HG03378 (cell line): ENCODE results near the gene MAP3K14.

Source experiments
- ATAC-seq: cut with Tn5 transposase; IDR thresholded peaks from one replicate; pipeline ENCODE4 v1.9.1; 2021; ENCODE audit warnings: mild to moderate bottlenecking, moderate library complexity; ENCODE audit not compliant: unreplicated experiment

The MAP3K14 gene

DNA sequence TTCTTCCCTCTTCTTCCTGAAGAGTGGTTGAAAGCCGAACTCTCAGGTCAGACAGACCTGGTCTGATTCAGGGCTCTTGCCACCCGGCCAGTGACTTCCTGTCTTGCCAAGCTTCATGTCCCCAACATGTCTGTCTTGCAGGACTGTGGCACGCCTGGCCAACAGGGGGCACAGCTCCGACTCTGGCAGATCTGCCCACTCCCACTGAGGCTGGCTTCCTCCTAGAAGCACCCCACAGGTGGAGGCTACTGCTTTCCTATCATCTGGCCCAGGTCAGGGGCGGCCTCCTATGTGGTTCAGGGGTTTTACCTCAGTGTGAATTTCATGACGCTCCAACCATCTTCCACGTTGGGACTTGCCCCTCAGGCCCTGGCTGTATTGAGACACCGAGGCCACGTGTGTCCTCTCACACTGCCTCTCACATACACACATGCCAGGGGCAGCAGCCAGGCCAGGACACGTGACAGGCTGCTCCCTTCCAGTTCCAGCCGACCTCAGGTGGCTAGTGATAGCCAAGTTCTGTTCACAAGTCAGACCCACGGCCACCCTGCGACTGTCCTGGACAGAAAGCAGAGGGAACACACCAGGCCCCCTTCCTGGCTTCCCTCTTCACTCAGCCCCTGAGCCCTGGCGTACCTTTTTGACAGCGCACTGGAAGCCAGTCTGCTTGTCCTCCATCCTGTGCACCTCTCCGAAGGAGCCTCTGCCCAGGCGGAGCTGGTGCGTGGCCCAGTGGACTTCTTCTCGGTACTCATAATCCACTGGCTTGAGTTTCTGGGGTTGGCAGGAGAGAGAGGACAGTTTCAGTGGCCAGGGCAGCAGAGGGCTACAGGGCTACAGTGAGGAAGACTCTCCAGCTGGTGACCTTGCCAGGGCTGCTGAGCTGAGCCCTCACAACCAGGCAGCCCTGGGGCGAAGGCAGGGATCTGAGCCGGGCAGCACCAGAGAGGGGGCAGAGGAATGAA is 32.4 kb downstream of the MAP3K14 start:
- ATAC-seq: no peak

DNA sequence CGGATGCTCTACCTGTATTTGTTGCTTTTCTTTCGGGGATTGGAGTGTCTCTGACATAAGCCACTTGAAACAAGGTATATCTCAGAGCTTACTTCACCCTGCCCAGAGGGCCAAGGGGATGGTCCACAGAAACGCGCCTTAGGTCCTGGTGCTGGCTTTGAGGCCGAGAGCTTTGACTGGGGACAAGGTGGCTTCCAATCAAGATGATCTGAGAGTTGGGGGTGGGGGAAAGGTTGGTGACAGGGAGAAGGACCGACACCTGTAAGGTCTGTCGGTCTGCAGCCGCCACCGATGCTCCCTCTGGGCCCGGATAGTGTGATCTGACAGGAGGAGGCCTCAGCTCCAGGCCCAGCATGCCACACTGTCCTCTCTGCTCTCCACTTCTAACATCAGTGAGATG is 33.1 kb downstream of the MAP3K14 start:
- no peak for ATAC-seq

DNA sequence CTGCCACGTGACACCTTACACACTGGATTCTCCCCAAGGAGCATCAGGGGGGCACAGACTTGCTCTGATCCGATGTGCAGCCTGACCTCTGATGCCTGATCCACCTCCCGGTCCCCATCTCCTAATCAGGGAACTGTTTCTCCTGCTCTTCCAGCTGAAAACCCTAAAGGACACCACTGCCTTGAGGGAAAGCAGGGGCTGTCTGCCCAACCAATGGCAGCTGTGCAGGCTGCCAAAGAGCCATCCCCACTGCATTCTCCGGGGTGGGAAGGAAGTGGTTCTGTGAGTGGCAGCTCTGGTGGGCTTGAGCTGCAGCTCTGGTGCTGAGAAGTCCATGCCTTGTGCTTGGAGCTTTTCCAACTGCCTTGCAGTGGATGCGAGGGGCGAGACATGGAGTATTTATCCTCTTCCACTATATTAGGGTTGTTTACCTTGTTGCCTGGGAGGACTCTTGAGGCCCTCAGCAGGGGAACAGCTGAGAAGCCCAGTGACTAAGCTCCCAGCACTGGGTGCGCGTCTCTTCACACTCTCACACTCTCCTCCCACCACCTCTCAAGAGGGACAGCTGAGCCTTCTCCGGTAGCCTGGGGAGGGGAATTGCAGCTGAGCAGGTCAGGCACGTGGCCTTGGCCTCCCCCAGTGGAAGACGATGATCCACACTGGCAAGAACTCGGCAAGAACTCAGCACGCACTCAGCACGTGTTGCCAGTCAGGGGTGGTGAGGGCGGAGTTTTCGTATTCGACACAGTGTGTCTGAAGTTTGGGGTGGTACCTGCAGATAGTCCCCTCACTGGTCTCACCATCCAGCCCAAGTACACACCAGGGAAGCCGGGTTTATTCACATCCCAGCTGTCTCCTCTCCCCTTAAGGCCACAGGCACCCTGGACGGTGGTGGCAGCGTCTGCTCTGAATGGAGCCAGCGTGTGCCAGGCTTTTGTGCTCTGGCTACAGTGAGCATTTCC is 33.9 kb downstream of the MAP3K14 start:
- no peak for ATAC-seq

DNA sequence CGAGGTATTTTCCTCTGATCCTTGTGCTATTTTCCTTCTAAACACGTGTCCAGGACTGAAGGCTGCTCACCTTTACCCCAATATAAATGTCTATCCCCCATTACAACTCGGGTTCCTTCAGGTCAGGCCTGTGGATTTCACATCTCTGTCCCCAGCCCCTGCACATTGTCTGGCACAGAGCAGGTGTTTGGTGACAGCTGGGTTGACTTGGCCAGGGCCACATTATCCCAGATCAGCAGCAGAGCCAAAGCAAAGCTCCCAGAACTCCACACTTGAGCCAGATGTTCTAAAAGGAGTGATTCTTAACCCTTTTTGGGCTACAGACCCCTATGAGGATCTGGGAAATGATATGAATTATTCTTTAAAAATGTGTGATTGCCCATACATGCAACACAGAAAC is 36.9 kb downstream of the MAP3K14 start:
- ATAC-seq: no peak

DNA sequence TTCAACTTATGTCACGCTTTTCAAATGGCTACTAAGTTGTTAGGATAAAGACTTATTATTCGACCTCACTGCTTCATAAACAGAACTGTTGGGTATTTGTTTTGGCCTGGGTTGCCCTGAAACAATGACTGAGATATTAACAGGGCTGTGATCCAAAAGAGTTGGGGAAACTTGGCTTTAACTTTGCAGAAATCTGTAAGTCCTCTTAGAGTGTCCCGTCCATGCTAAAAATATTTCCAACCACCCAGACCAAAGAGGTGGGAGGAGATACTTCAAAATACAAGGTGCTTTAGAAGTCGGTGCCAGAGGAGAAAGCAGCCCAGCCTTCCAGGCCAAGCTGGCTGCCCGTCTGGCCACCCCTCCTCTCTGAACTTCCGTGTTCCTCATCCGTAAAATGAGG is 38.8 kb downstream of the MAP3K14 start:
- no peak for ATAC-seq

DNA sequence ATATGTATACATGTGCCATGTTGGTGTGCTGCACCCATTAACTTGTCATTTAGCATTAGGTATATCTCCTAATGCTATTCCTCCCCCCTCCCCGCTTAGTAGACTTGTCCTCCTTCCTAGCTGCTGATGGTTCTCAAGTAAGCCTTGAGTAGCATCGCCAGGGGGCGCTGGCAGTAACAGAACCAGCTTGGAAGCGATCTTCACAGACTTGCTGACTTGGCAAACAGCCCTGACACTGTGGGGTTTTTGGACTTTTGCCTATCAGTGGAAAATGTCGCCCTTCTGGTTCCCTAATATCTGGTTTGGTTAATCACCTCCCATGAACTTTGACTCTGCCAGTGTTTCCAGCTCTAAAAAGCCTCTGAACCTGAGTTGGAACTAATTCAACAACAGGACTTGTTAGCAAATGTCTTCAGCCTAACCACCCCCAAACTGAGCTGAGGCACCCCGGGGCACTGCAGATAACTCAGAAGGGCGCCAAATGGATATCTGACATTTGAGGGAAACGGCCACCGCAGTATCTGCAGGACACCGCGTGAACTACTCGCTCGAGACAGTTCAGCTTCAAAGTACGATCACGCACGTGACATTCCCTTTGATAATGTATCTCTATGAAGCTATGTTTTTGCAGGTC is 39.5 kb downstream of the MAP3K14 start:
- ATAC-seq: no peak

DNA sequence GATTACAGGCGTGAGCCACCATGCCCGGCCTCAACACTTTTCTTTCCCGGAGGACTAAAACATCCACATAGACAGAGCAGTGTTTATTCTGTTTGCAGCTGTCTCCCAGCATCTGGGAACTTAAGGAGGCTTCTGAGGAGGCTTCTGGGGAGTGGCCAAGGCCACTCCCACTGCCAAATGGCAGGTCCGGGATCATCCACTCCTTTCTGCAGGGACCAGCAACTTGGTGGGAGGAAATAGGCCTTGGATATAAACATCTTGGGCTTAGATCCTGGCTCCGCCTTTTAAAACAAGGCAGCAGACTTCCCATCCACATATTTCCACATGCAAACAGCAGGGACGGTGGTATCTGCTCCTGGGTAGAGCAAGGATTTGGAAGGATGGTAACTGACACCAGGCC is 40.8 kb downstream of the MAP3K14 start:
- ATAC-seq: no peak

DNA sequence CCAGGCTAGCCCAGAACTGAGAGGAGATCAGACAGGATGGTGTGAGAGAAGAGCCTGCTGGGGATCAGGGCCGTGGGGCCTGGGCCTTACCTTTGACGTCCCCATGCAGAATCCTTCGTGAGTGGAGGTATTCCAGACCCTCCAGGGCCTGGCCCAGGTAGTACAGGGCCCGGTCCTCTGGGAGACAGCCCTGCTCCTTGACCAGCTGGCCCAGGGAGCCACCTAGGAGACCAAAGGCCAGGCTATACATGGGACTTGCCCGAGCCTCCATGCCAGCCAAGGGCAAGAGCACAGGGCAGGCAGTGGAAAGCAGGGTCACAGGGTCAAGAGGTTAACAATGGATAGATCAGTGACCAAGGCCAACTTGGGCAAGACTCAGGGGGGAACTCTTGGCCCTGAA is 42.8 kb downstream of the MAP3K14 start:
- ATAC-seq: no peak

DNA sequence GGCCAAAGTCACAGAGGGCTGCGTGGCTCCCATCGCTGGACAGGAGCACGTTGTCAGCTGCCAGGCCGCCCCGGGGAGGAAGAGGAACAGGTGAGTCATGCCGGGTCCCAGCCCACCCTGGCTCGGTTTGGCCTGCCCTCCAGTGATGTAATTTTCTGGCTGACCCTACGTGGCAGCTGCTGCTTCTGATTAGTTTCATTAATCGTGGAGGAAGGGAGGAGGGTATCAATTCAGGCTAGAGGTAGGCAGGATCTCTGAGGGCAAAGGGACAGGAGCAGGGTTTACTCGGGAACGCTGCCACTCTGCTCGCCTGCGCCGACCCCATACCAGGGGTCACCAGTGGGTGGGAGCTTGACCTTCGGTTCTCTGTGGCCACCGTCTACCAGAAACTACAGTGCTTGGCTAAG is 43.3 kb downstream of the MAP3K14 start:
- no peak for ATAC-seq

DNA sequence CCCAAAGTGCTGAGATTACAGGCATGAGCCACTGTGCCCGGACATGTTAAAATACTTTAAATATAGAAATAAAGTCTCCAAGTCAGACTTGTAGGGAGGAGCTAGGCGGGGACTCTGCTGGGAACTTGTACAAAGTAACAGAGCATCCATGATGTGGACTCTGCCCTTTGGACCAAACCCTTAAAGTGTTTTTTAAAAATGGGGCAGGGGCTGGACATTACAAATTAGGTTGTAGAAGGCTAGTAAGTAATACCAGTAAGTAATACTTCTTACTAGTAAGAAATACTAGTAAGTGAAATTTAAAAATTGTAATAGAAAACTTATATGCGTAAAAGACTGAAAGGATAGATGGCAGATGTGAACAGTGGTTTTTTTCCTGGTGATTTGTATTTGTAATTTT is 45.2 kb downstream of the MAP3K14 start:
- no peak for ATAC-seq

DNA sequence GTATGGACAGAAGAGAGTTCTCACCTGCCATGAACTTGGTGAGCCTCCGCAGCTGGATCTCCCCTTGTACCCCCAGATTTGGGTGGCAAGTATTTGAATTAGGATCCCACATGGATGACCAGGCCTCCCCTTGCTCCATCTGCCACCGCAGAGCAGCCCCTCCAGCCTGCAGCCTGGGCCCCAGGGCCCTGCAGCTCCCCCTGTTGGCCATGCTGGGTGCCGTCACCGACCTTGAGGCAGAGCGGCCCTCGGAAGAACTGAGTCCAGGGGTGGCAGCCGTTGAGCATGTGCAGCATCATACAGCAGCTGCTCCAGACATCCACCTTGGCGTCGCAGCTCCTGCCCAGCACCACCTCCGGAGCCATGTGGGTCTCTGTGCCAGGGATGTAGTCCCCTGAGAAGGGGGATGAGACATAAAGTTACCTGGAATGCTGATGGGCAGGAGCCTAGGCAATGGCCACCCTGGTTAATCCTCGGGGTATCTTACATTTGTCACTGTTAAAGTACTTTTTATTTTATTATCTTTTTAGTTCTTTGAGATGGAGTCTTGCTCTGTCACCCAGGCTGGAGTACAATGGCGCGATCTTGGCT is 45.9 kb downstream of the MAP3K14 start:
- ATAC-seq: no peak

DNA sequence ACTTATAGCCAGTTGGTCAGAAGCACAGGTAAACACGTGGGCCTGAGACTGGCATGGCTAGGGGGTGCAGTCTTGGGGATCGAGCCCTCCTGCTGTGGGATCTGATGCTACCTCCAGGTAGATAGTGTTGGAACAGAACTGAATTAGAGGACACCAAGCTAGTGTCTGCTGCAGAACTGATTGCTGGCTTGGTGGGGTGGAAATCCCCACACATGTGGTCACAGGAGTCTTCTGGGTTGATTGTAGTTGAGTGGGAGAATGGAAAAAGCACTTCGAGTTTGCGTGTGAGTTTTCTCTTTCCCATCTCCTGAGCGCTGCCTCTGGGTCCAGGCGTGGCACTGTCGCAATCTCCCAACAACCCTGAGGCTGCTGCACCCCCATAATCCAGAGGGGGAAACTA is 46.9 kb downstream of the MAP3K14 start:
- ATAC-seq: no peak

DNA sequence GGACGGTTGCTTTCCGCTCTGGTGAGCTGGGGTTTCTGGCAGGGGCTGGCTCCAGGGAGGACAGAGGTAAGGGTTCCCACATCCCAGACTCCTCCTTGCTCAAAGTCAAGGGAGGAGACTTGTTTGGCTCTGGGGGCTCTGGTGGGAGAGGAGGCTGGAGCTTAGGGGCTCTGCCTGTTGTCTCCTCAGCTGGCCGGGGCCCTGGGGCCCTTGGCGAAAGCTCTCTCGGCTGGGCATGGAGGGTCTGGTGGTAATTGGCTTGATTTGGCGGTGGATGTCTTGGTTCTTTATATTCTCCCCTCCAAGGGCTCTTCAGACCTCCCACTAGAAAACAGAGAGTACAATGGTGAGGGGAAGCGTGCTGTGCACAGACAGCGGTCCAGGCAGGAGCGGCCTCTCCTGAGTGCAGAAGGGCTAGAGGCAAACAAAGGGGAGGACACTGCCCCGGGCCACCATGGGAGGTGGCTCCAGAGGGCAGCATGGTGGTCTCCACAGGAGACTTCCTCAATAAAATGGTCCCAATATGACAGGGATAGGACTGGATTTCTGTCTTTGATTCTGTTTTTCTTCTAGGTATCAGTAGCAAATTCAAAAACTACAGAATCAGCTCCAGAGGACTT is 49.3 kb downstream of the MAP3K14 start:
- ATAC-seq: no peak

DNA sequence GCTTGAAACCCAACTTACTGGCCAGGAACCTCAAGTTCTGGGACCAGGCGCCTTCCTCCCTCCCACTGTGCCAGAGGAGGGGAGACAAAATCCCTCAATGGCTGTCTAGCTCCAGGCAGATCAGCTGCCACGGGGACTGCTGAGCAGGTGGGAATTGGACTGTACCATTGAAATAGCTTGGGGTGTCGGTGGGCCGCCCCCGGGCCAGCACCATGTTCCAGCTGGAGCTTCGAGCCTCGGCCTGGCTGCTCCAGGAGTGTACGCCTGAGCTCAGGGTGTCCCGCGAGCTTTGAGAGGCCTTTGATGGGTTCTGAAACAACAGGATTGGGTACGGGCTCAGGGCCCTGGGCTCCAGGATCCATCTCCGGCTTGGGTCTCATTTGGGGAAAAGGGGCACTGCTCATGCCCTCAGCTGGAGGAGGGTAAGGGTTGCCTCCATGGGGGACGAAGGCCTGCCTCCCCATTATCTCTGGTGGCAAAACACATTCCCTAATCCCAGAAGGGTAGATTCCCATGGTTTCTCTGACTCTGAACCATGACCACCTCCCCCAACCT is 50.4 kb downstream of the MAP3K14 start:
- ATAC-seq: no peak

DNA sequence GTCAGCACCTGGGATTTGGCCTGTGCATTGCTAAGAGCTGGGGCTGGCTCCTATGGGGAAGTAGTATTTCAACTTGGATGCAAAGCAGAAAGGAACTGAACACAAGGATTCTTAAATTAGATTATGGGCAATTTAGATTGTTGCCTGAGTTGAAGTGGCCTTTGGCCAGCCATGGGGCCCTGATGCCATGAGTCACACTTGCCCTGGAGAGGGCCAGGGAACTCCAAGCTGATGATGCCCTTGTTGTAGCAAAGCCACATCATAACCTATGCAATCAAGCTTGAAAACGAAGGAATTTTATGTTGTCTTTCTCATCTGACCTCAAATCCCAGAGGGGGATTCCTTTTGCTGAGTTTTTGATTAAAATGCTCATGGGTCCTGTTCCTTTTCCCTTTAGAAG is 51.0 kb downstream of the MAP3K14 start:
- ATAC-seq: no peak

DNA sequence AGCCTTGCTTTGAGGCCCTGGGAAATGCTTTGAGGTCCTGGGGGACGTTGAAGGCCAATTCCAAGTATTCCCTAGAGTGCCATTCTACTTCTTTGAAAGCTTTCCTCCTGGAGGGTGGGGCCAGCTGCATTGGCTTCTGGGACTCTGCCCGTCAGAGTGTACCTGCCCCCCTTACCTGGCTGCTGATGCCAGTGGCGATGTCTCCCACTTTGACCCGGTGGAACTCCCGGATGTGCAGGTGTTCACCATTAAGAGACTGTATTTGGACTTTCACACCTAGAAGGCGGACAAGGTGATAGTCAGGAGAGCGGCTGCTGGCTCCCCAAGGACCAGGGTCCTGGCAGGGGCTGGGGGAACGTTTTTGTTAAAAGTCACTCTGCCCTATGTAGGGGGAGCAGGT is 51.8 kb downstream of the MAP3K14 start:
- ATAC-seq: no peak

DNA sequence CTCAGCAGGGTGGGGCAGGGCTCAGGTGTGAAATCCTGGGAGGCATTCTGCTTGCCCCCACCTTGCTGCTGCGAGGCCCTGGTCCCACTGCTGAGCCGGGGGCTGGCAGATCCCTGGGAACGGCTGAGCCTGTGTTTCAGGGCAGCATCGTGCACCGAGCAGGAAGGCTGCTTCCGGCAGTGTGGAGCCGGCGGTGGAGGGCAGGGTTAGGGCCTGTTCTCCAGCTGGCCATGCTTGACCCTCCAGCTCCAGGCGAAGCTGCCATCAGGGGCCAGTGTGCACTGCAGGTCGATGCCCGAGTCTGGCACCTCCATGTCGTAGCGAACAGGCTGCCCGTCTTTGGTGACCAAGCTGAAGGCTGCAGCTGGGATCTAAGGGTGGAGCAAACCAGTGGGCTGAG is 52.4 kb downstream of the MAP3K14 start:
- no peak for ATAC-seq

DNA sequence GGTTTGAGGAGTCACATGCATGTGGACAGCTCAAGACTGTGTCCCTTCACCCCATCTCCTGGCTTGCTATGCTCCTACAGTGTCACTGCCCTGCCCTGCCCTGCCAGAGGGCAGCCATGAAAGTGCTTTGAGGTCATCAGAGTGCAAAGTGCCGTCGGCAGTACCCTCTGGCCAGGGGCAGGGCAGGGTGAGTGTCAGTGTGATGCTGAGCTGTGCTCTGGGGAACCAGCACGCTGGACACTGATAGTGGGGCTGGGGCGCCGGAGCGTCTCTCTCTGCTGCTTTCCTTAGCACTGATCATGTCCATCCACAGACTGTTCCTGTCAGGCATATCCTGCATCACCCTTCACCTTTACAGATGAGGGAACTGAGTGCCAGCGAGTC is 53.4 kb downstream of the MAP3K14 start:
- ATAC-seq: no peak

DNA sequence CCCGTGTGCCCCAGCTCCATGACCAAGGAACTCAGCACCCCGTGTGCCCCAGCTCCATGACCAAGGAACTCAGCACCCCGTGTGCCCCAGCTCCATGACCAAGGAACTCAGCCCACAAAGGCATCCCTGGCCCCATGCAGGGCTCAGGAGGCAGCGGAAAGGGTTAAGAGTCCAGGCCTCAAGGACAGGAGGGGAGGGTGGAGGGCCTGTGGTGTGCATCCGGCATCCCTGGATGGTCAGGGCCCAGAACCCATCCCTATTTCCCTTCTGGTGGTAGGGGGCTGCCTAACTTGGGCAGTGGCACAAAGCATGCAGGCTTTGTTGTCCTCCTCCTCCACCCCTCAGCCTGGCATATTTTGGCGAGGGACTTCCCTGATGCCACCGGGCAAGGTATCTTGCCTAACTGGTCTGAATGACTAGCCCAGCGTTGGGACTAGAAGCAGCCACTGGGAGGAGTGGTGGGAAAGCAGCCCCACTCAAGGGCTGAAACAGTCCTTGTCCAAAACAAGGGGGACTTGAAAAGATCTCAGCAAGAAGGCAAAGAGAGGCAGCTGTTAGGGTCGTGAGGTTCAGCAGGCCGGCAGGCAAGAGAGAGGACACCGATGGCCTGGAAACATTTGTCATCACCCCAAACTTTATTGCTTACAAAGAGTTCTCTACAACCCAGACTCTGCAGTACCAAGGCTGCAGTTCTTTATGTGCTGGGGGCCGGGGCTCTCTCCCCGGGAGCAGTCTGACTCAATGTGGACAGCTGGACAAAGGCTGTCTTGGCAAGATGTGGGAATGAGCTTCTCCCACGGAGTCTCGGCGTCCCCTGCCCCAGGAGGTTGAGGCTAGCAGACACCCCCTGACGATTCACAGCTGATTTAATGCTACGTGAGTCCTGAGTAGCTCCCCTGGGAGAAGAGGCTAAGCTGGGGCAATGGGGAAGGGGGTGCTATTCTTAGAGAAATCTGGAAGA is 54.0 kb downstream of the MAP3K14 start:
- ATAC-seq: no peak
